LHCN-M2 (cell line): Measurements from ENCODE around the gene STIM1. TPM values are rescaled to one million over a fixed set of nuclear protein-coding genes. Genes with fewer than 3 reads are reported as not detected.
"Not testable (repeated sequence)": the region's sequence is repeated elsewhere in the genome, so short reads cannot be mapped to it uniquely, and the experiment has no call there.

Experiments
- DNase-seq: peaks from one replicate; pipeline ENCODE4 v3.0.0-alpha.2; 2012; ENCODE audit warnings: low read depth
- total RNA-seq: library from RNA; depleted of rRNA; stranded (reverse); fragments of >200 nt; gene quantifications from 2 replicates; pipeline ENCODE4 v1.2.3, GENCODE V29; 2014

Gene STIM1
- total RNA-seq, 1 experiment from 2014 or later, result 25.0 TPM

- no peak for DNase-seq
These were observed 846 bp upstream of the STIM1 start for GRCh38 chr11:3854660-3854976.

GRCh38 chr11:3855808-3856491 lies 486 bp downstream of the STIM1 start:
- peak; percentile 44 for DNase-seq

- DNase-seq, result no peak
These were observed 1.5 kb downstream of the STIM1 start for GRCh38 chr11:3856856-3857553.

- no peak for DNase-seq
These were observed 2.2 kb downstream of the STIM1 start for GRCh38 chr11:3857628-3858027.

- DNase-seq, result no peak
These were observed 4.0 kb downstream of the STIM1 start for GRCh38 chr11:3859373-3859881.

- DNase-seq, result no peak
These were observed 4.9 kb downstream of the STIM1 start for GRCh38 chr11:3860375-3860774.

GRCh38 chr11:3860898-3861393 lies 5.5 kb downstream of the STIM1 start:
- not testable (repeated sequence) for DNase-seq

GRCh38 chr11:3861683-3862082 lies 6.2 kb downstream of the STIM1 start:
- no peak for DNase-seq

GRCh38 chr11:3865388-3866193 lies 10.1 kb downstream of the STIM1 start:
- DNase-seq, result peak; percentile 56

- no peak for DNase-seq
These were observed 10.7 kb downstream of the STIM1 start for GRCh38 chr11:3866206-3866605.

- DNase-seq, result no peak
These were observed 11.4 kb downstream of the STIM1 start for GRCh38 chr11:3866836-3867208.

- DNase-seq, result no peak
These were observed 12.0 kb downstream of the STIM1 start for GRCh38 chr11:3867209-3868091.

GRCh38 chr11:3873712-3874349 lies 18.4 kb downstream of the STIM1 start:
- DNase-seq, result no peak

GRCh38 chr11:3876613-3877012 lies 21.1 kb downstream of the STIM1 start:
- no peak for DNase-seq

GRCh38 chr11:3877364-3878257 lies 22.1 kb downstream of the STIM1 start:
- DNase-seq, result no peak

- no peak for DNase-seq
These were observed 22.8 kb downstream of the STIM1 start for GRCh38 chr11:3878258-3878584.

GRCh38 chr11:3879216-3879966 lies 23.9 kb downstream of the STIM1 start:
- no peak for DNase-seq

- no peak for DNase-seq
These were observed 24.6 kb downstream of the STIM1 start for GRCh38 chr11:3879967-3880542.

- peak; percentile 60 for DNase-seq
These were observed 25.3 kb downstream of the STIM1 start for GRCh38 chr11:3880724-3881123.
